Muscle of leg (tissue), 11 donors: ENCODE data around the gene LAMP2. TPM values are rescaled to one million over a fixed set of nuclear protein-coding genes. Genes with fewer than 3 reads are reported as not detected.

Experiments used
- DNase-seq: peaks from one replicate; pipeline ENCODE4 v3.0.0; 2013
- H3K27ac ChIP-seq: one replicate; pipeline ENCODE4 v1.5.1; 2013; ENCODE audit warnings: mild to moderate bottlenecking, low read length, control low read depth
- H3K27me3 ChIP-seq: one replicate; pipeline ENCODE4 v1.6.1; 2013; ENCODE audit warnings: low read length; ENCODE audit not compliant: control insufficient read depth, insufficient read depth
- H3K36me3 ChIP-seq: one replicate; pipeline ENCODE4 v1.6.1; 2013; ENCODE audit warnings: low read length; ENCODE audit not compliant: control insufficient read depth, insufficient read depth
- H3K4me1 ChIP-seq: one replicate; pipeline ENCODE4 v1.6.1; 2013; ENCODE audit warnings: low read length; ENCODE audit not compliant: control insufficient read depth, insufficient read depth
- H3K4me3 ChIP-seq: one replicate; pipeline ENCODE4 v1.5.1; 2013; ENCODE audit warnings: low read length, control low read depth
- H3K9me3 ChIP-seq: replicated peaks from 2 replicates; pipeline ENCODE4 v1.6.1; 2013; ENCODE audit warnings: low read depth, low read length; ENCODE audit not compliant: control insufficient read depth
- WGBS: methylation state at CpG from one replicate; pipeline ENCODE4 v1.1.5; 2013; ENCODE audit warnings: missing lambda C conversion rate; ENCODE audit not compliant: insufficient coverage; 5-methylcytosine and 5-hydroxymethylcytosine counted together
- polyA plus RNA-seq, 8 donors: library from polyadenylated mRNA; unstranded; fragments of 120-200 nt; gene quantifications; one replicate each; pipeline versions ENCODE4 v1.2.1 to v1.2.3, GENCODE V29; 2013; ENCODE audit warnings: inconsistent platforms in 1 of 8, low replicate concordance in 1 of 8; ENCODE audit not compliant: insufficient read length in 8 of 8, insufficient read depth in 1 of 8
- total RNA-seq: library from RNA; stranded (reverse); fragments of 120-200 nt; gene quantifications from one replicate; pipeline ENCODE4 v1.2.4, GENCODE V29; 2013

The LAMP2 gene
- total and polyA plus RNA-seq, 9 donors: 99.5 to 140 (median 120) TPM

GRCh38 chrX:120429776-120430540, 39.1 kb downstream of the LAMP2 start:
- DNase-seq: no peak
- H3K4me3 ChIP-seq: no peak overlapping the region
- H3K9me3 ChIP-seq: no peaks in the 10 kb centered on the region
- WGBS: no CpG with 5 or more reads among the region's 2 CpGs
- H3K36me3 ChIP-seq: no peaks in the 10 kb centered on the region
- H3K4me1 ChIP-seq: no peaks in the 10 kb centered on the region
- H3K27me3 ChIP-seq: no peaks in the 10 kb centered on the region
- H3K27ac ChIP-seq: no peak overlapping the region

GRCh38 chrX:120428309-120428708, 40.8 kb downstream of the LAMP2 start:
- no peak for DNase-seq
- Histone ChIP-seq H3K27ac (no peak overlapping the region), H3K4me3 (no peak overlapping the region), H3K4me1 (no peaks in the 10 kb centered on the region), H3K36me3 (no peaks in the 10 kb centered on the region), H3K9me3 (no peaks in the 10 kb centered on the region), H3K27me3 (no peaks in the 10 kb centered on the region)
- no CpG with 5 or more reads among the region's 2 CpGs for WGBS

- Histone ChIP-seq H3K9me3 (no peaks in the 10 kb centered on the region), H3K4me1 (no peaks in the 10 kb centered on the region), H3K4me3 (no peak overlapping the region), H3K36me3 (no peaks in the 10 kb centered on the region), H3K27ac (no peak overlapping the region), H3K27me3 (no peaks in the 10 kb centered on the region)
- DNase-seq: peak; percentile 16
Measured at GRCh38 chrX:120426599-120426998, 42.5 kb downstream of the LAMP2 start.

- Histone ChIP-seq H3K4me1 (no peaks in the 10 kb centered on the region), H3K36me3 (no peaks in the 10 kb centered on the region), H3K27ac (no peak overlapping the region), H3K4me3 (no peak overlapping the region), H3K9me3 (no peaks in the 10 kb centered on the region), H3K27me3 (peaks cover 2% of the 10 kb centered on the region)
- WGBS: 71% methylated on average over 1 of the region's 2 CpGs
- DNase-seq: no peak
Measured at GRCh38 chrX:120419463-120419862, 49.6 kb downstream of the LAMP2 start.

GRCh38 chrX:120408168-120408567, 60.9 kb downstream of the LAMP2 start:
- DNase-seq: no peak
- Histone ChIP-seq H3K27ac (no peak overlapping the region), H3K36me3 (no peaks in the 10 kb centered on the region), H3K27me3 (no peaks in the 10 kb centered on the region), H3K4me1 (no peaks in the 10 kb centered on the region), H3K4me3 (no peak overlapping the region), H3K9me3 (no peaks in the 10 kb centered on the region)
- no CpG with 5 or more reads among the region's 1 CpG for WGBS

GRCh38 chrX:120406638-120407037, 62.5 kb downstream of the LAMP2 start:
- Histone ChIP-seq H3K27me3 (no peaks in the 10 kb centered on the region), H3K4me3 (no peak overlapping the region), H3K36me3 (no peaks in the 10 kb centered on the region), H3K27ac (no peak overlapping the region), H3K9me3 (no peaks in the 10 kb centered on the region), H3K4me1 (no peaks in the 10 kb centered on the region)
- DNase-seq: no peak
- 60% methylated on average over 1 of the region's 5 CpGs for WGBS

- Histone ChIP-seq H3K36me3 (no peaks in the 10 kb centered on the region), H3K9me3 (no peaks in the 10 kb centered on the region), H3K4me3 (no peak overlapping the region), H3K27me3 (no peaks in the 10 kb centered on the region), H3K4me1 (no peaks in the 10 kb centered on the region), H3K27ac (no peak overlapping the region)
- no peak for DNase-seq
- WGBS: 83% methylated on average over 2 of the region's 2 CpGs
Measured at GRCh38 chrX:120402369-120402768, 66.7 kb downstream of the LAMP2 start.

GRCh38 chrX:120401301-120401700, 67.8 kb downstream of the LAMP2 start:
- Histone ChIP-seq H3K4me1 (no peaks in the 10 kb centered on the region), H3K27ac (no peak overlapping the region), H3K36me3 (no peaks in the 10 kb centered on the region), H3K4me3 (no peak overlapping the region), H3K27me3 (peaks cover 2% of the 10 kb centered on the region), H3K9me3 (no peaks in the 10 kb centered on the region)
- DNase-seq: no peak

GRCh38 chrX:120380699-120381098, 88.4 kb downstream of the LAMP2 start:
- Histone ChIP-seq H3K4me1 (no peaks in the 10 kb centered on the region), H3K9me3 (no peaks in the 10 kb centered on the region), H3K36me3 (peaks cover 4% of the 10 kb centered on the region), H3K4me3 (no peak overlapping the region), H3K27ac (no peak overlapping the region), H3K27me3 (peaks cover 6% of the 10 kb centered on the region)
- WGBS: 67% methylated on average over 1 of the region's 3 CpGs
- no peak for DNase-seq

GRCh38 chrX:120379937-120380681, 89.0 kb downstream of the LAMP2 start:
- Histone ChIP-seq H3K27ac (no peak overlapping the region), H3K9me3 (no peaks in the 10 kb centered on the region), H3K27me3 (peaks cover 6% of the 10 kb centered on the region), H3K36me3 (peaks cover 4% of the 10 kb centered on the region), H3K4me3 (no peak overlapping the region), H3K4me1 (no peaks in the 10 kb centered on the region)
- 43% methylated on average over 2 of the region's 6 CpGs for WGBS
- no peak for DNase-seq
